ENCODE measurements around the gene PCSK5.

GRCh38 chr9:76082057-76082456 lies 191.6 kb downstream of the PCSK5 start:
- TF ChIP-seq CTCF (conservative IDR thresholded peaks at IDR 0.05; ENCODE audit: low read depth, low read length) (no peak), EZH2 (IDR thresholded peaks at IDR 0.05; ENCODE audit: borderline replicate concordance, low read depth, low read length, poor library complexity, severe bottlenecking) (no peak)

All from A673 (cell line).